Activated CD8-positive, alpha-beta memory T cell treated with anti-CD3 and anti-CD28 coated beads, Interleukin-2, amount 50 U/mL, for 4 hours (primary cell): ENCODE data around the gene LPO.
A peak's percentile ranks its signal among the peaks of the same experiment; 100 is the strongest.

Experiments
- DNase-seq: peaks from one replicate; pipeline ENCODE4 v3.0.0-alpha.2; 2020

The LPO gene

DNA sequence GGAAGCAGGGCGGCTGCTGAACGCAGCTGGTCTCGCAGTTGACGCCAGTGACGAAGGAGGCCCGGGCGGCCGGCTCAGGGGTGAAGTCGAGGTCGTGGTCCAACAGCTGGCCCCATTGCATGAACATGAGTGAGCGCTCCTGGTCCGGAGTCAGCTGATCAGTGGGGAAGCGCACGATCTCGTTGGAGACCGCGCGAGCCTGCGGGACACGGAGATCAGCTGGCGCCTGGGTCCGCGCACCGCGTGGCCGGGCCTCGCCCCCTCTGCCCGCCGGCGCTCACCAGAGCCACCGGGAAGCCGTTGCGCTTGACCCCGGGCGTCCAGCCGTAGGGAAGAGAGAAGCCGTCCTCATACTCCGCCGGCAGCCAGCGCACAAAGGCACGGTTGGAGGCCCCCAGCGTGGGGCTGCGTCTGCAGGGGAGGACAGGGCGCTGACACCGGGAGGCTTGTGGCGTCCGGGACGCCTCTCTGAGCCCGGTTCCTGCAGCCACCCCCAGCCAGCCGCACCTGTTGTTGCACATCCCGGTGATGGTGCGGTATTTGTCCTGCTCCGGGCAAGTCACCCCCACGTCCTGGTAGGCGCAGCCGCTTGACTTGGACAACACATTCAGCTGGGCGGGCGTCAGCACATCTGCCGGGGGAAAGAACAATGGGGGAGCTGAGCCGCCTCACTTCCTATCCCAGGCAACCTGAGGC is 40.8 kb downstream of the LPO start:
- DNase-seq, result no peak

GRCh38 chr17:58279736-58280479 is 41.5 kb downstream of the LPO start:
- DNase-seq, result no peak

DNA sequence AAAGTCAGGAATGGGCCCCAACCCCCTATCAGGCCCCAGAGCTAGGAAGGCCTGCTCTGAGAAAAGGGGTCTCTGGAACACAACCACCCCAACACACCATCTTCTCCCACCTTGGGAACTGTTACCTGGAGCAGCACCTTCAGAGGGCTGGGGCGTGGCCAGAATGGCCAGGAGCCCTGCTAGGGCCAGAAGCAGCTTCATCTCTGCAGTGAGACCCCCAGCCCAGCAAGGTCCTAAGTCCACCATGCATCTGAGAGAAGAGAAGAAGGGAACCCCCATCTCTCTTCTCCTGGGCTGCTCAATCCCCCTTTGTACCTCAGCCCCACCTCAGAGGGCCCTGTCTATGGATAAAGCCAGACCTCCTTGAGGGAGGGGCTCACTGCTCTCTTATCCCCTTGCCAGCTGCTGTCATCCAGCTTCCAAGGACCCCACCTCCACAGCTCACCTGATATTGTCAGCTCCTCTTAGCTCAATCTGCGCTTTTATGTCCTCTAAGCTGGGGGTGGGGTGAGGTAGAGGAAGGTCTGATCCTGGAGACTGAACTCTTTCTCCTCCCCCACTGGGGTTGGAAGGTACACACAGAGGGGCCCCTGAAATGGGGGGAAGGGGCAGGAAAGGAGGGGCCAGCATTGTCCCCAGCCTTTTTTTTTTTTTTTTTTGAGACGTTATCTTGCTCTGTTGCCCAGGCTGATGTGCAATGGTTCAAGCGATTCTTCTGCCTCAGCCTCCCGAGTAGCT is 42.3 kb downstream of the LPO start, which contains the start of gene MPO:
Gene MPO (minus strand): TSS at position 456 of the 738 bp plus-strand sequence. CDS start 177 bp downstream, at position 279.
- DNase-seq, result no peak

DNA sequence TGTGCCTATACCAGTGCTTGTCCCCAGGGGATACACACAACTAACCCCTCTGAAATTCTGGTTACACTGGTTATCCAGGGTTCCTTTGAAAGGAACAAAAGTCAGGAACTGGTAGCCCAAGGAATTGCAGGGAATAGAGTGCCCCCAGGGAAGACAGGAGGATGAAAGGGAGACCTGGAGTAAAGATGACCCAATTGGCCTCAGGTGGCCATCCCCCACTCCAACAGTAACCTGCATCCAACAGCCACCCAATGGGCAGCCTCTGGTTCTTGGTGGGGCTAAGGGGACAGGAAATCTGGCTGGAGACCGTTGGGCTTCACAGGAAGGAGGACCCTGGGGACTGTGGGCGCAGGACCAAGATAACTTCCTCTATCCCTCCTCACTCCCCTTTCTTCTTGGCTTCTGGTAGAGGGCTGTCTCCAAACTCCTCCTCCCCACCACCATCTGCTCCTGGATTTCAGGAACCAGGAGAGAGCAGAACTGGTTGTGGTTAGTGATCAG is 43.2 kb downstream of the LPO start:
- no peak for DNase-seq

- DNase-seq, result no peak
Observed at GRCh38 chr17:58282442-58282841, 44.1 kb downstream of the LPO start.

GRCh38 chr17:58283674-58284612 is 45.6 kb downstream of the LPO start:
- DNase-seq, result no peak

DNA sequence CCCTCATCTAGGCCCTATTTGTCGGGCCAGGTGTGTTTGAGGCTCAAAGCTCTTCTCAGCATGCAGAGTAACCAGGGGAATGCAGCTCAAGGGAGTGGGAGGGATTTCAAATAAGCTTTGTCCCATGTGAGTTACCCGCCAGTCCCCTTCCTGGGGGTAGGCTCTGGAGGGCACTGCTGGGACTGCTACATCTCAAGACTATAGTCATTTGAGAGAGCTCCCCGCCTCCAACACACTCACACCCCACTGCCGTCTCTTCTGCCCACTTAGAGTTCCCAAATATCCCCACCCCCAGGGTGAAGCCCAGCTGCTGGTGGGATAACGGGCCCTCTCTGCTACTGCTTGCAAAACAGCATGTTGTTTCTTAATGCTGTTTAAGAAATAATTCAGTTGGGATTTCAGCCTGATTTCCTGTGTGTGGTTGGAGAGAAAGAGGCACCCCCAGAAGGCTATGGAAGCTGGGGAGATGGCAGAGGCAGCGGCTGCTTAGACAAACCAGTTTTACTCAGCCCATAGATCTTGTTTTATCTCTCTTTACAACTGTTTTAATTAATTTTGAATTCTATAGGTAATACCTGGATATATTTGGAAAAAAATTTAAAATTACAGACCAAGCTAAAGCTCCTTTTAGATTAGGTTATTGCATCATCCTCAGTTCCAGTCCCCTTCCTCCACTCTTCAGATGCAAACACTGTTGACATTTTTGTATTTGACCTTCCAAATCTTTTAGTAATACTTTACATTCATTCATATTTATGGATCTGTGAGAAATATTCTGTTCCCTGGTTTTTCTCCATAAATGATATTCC is 46.4 kb downstream of the LPO start:
- DNase-seq, result no peak

DNA sequence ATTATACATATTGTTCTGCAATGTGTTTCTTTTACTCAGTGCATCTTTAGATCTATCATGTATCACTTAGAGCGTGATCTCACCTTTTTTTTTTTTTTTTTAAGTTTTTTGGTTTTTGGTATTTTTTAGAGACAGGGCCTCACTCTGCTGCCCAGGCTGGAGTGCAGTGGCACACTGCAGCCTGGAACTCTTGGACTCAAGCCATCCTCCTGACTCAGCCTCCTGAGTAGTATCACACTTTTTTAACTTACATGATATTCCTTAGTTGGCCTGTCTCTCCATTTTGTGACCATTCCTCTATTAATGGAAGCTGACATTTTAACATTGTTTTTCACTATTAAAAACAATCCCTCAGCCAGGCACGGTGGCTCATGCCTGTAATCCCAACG is 47.0 kb downstream of the LPO start:
- DNase-seq, result no peak

- DNase-seq, result no peak
Observed at GRCh38 chr17:58289869-58290268, 51.5 kb downstream of the LPO start.

DNA sequence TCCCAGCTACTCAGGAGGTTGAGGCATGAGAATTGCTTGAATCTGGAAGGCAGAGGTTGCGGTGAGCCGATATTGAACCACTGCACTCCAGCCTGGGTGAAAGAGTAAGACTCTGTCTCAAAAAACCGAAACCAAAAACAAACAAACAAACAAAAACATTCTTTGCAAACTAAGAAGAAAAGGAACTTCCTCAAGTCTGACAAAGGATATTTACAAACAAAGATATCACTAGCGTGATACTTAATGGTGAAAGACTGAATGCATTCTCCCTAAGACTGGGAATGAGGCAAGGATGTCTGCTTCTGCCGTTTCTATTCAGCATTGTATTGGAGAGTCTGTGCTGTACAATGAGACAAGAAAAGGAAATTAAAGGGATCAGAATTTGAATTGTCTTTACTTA is 52.9 kb downstream of the LPO start:
- no peak for DNase-seq

DNA sequence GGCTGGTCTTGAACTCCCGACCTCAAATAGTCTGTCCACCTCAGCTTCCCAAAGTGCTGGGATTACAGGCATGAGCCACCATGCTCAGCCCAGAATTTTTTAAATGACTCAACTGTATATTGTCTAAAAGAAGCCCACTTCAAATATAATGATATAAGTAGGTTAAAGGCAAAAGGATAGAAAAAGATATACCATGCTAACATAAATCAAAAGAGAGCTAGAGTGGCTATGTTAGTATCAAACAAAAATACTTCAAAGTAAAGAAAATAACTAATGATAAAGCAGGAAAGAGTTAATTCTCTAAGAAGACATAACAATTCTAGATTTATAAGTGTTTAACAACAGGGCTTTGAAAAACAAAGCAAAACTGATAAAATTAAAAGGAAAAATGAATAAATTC is 55.6 kb downstream of the LPO start:
- no peak for DNase-seq

GRCh38 chr17:58300336-58300735 is 62.0 kb downstream of the LPO start:
- no peak for DNase-seq

- DNase-seq, result no peak
Observed at GRCh38 chr17:58301504-58302150, 63.2 kb downstream of the LPO start.

GRCh38 chr17:58302171-58302918 is 64.0 kb downstream of the LPO start:
- DNase-seq, result no peak

GRCh38 chr17:58302919-58303585 is 64.7 kb downstream of the LPO start:
- DNase-seq, result no peak

DNA sequence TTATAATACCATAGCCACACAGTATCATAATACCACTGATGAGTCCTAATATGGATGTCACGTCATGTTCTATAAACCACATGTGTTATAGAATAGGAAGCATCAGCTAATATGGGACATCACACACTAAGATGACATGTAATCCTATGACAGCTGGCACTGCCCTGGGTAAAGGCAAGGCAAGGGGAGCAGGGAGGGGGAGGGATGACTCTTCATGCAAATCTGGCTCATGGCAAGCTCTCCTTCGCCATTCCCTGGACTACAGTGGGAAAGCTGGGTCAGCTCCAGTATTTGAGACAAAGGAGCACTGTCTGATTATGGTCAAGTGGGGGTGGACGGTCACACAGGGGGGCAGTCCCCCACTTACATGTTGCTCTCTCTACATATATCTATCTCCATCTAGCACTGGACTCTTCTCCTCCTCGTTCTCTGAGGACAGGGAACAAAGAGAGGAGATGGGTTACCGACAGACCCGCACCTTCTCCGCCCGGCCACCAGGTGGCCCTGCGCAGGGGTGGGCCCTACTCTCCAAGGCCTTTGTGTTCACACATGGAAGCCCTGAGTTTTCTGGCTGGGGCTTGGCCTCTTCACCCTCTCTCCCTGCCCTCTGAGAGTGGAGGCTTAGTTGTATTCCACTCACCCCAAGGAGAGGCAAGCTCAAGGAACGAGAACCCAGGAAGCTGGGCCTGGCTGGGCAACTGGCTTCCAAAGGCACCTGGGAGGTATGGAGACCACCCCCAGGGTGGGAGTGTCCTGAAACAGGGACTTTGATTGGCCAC is 65.8 kb downstream of the LPO start:
- peak; percentile 63 for DNase-seq

DNA sequence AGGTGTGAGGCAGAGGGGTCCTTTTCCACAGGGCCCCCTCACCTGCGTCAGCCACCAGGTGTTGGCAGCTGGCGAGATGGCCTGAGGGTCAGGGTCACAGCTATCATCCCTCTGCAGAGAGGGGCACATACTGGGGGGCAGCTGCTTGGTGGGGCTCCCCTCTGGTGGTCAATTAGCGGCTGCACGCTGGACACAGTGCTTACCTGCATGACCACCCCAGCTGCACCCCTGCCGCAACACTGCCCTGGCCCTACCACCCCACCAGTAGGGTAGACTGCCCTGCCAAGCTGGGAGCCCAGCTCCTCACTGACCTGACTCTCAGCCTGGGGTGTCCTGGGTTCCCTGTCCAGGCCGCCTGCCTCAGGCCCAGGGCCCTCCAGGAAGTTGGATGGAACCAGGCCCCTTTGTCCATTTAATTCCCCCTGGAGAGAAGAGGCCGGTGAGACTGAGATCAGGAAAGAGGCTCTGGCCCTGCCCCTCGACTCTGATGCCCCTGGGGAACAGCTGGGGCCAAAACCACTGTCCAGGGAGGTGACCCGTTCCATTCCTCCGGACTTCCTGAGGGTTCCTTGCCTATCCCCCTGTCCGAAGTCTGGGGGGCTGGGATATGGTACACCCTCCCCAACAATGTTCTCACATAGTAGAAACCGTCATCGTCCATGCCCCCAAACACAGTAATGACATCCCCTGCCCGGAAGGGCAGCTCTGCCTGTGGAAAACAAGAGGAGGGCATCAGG is 66.5 kb downstream of the LPO start:
- DNase-seq, result no peak

- DNase-seq, result no peak
Observed at GRCh38 chr17:58305626-58306025, 67.2 kb downstream of the LPO start.
